GM19193 (cell line): ENCODE measurements around the gene COL9A2.
A peak's percentile ranks its signal among the peaks of the same experiment; 100 is the strongest.

Experiments used
- POLR2A ChIP-seq: IDR thresholded peaks from 4 replicates; pipeline ENCODE4 v1.6.1; 2011; ENCODE audit not compliant: insufficient read depth, insufficient read length; ENCODE audit errors: extremely low read depth

Gene COL9A2

DNA sequence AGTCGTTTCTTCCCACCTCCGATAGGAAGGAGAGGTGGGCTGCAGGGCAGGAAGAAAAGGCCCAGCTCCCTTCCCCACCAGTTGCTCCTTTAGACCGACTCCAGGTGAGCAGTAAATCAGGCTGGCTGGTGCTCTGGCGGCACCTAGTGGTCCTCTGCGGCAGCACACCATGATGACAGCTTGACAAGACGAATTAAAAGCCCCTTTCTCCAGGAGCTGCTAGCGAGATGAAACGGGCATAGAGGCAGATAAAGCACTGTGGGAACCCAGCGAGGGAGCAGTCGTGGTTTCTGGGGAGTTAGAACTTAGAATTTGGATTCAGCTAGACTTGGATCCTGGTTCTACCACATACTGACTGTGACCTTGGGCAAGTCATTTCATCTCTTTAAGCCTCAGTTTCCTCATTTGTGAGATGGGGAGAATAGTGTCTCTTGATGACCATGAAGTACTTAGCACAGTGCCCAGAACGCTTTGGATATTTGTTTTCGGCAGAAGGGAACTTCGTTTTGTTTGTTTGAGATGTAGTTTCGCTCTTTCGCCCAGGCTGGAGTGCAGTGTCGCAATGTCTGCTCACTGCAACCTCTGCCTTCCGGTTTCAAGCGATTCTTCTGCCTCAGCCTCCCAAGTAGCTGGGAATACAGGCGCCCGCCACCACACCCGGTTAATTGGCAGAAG is 21.8 kb upstream of the COL9A2 start:
- TF ChIP-seq POLR2A: no peak

GRCh38 chr1:40337443-40337842 is 20.4 kb upstream of the COL9A2 start:
- no peak for TF ChIP-seq POLR2A

GRCh38 chr1:40332695-40333094 is 15.6 kb upstream of the COL9A2 start:
- no peak for TF ChIP-seq POLR2A

GRCh38 chr1:40318970-40319621 is 2.0 kb upstream of the COL9A2 start:
- no peak for TF ChIP-seq POLR2A

GRCh38 chr1:40318476-40318875 is 1.4 kb upstream of the COL9A2 start:
- no peak for TF ChIP-seq POLR2A

DNA sequence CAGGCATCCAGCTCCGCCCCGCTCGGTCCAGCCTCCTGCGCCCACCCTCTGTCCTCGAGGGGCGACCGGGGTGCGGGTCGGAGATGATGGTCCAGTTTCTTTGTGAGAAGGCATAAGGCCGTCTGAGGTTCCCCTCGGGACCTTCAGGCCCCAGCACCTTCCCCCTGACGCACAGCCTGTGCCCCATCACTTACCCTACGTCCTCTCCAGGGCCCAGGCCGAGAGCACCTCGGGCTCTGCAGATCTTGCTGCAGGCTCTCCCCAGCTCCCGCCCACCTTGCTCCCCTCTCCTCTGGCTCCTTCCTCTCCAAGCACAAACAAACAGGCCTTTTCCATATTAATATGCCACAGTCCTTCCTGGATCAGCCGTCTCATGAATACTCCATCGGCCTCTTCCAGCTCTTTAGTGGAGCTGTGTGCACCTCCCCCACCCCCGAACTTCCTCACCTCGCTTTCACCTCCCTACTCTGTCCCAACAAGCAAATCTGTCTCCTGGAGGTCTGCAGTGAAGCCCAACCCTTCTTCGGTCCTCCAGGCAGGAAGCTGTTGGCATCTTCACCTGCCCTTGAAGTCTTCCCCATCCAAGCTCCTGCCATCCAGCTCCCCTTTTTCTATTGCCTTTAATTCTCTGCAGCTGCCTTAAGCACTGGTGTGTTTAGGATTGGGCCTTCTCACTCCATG is 448 bp upstream of the COL9A2 start:
- no peak for TF ChIP-seq POLR2A

DNA sequence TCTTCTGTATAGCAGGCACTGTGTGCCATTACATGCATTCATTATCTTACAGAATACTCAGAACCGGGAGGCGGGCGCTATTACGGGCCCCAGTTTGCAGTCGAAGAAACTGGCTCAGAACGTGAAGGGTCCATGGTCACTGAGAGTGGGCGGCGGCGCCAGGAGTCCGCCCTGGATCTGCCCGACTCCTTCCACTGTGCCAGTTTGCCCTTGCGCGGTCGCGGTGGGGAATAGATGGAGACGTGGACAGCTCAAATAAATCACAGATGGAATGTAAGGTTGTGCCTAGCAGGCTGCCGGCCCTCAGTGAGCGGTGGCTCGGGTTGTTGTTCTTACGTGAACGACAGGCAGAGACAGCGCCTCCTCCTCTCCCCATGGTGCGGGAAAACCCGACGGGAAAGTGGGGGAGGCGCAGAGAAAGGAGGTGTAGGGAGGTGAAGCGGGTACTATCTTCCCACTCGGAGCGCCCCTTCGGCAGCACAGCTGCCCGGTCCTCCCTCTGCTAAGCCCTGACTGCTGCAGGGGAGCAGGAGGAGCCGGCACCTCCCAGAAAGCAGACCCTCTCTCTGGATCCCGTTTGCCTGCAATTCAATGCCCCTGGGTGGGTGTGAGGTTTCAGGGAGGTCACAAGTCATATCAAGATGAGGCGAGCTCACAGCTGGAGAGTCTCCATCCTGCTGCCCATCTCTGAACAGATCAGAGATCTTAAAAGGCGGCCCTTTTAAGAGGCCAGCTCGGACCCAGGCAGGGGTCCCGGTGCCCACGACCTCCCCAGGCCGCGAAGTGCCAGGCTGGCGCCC is 1.1 kb downstream of the COL9A2 start:
- no peak for TF ChIP-seq POLR2A

DNA sequence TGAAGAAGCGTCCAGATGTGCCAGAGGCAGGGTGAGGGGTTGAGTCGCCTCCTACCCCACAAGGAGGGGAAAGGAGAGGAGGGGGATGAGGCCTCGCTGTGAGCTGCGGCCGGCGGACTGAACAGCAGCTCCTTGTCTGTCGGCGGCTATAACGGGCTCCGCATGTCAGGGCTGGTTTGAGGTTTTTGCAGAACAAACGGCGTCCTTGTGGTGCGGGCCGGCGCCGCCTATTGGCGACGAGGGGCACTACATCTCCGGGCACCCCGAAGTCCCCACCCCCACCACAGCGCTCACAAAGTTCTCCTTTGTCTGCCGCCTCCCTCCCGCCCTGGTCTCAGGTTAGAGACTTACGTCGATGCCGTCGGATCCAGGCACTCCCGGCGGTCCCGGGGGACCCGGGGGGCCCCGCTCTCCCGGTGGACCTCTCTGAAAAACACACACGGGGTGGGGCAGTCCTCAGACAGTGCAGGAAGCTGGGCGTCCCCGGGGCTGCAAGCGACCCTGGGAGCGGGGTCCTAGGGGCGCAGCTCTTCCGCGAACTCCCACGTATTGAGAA is 1.8 kb downstream of the COL9A2 start:
- TF ChIP-seq POLR2A: peak; percentile 46

- no peak for TF ChIP-seq POLR2A
Observed at GRCh38 chr1:40314721-40315238, 2.3 kb downstream of the COL9A2 start.

- no peak for TF ChIP-seq POLR2A
Observed at GRCh38 chr1:40313958-40314720, 2.9 kb downstream of the COL9A2 start.

DNA sequence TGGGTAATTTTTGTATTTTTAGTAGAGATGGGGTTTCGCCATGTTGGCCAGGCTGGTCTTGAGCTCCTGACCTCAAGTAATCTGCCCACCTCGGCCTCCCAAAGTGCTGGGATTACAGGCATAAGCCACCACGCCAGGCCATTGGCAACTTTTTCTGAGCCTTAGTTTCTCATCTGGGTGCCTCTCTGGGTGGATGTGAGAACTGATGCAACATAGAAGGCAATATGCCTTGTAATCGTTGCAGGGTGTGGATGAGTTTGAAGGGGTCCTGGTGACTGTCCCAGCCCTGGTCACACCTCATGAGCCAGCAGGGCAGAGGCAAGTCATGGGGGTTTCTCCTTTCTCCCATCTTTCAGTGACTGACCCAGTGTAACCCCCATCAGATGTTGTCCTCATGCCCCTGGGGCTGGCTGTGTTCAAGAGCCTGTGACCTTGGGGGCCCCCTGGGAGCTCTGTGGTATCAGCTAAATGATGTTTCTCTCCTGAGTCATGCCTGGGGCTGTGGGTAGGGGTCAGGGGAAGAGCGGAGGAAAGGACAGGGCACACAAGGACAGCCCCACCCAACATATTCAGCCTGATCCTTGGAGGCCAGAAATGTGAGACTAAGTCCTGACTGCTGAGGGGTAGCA is 3.6 kb downstream of the COL9A2 start:
- TF ChIP-seq POLR2A: no peak

DNA sequence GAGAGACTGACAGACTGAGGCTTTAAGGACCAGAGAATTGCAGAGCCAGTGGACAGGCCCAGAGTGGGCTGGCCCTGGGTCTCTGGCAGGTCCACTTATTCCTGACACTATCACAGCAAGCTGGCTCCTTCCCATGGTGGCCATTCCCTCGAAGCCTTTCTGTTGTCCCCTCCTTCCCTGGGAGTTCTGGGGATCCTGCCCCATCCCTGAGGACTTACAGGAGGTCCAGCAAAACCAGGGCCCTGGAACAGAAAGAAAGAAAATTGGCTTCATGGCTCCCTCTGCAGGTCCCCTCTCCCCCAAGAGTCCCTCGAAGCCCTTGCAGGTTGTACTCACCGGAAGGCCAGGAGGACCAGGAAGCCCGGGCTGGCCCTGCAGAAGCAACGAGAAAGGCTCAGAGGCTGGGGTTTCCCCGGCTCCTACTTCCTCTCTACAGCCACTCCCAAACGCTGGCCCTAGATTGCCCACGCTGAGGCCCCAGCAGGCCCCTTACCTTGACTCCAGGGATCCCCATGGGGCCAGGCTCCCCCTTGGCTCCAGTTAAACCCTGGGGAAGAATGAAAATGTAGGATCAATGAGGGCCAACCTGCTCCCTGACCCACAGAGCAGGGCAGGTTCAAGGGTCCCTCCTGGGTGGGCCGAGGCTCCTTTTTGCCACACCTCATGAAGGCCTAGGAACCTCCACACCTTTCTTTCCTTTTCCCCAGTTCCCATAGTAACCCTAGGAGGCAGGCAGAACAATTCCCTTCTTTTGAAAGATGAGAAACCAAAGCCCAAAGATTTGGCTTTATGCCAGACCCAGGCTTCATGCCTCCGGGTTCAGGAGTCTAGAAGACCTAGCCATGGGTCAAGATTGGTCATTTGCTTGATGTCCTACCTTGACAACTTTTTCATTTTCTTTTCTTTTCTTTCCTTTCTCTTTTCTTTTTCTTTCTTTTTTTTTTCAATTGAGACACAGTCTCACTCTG is 4.6 kb downstream of the COL9A2 start:
- peak; percentile 52 for TF ChIP-seq POLR2A

GRCh38 chr1:40311692-40312091 is 5.4 kb downstream of the COL9A2 start:
- TF ChIP-seq POLR2A: no peak
